Measurements from ENCODE around the gene CFAP157.

Gene CFAP157

DNA sequence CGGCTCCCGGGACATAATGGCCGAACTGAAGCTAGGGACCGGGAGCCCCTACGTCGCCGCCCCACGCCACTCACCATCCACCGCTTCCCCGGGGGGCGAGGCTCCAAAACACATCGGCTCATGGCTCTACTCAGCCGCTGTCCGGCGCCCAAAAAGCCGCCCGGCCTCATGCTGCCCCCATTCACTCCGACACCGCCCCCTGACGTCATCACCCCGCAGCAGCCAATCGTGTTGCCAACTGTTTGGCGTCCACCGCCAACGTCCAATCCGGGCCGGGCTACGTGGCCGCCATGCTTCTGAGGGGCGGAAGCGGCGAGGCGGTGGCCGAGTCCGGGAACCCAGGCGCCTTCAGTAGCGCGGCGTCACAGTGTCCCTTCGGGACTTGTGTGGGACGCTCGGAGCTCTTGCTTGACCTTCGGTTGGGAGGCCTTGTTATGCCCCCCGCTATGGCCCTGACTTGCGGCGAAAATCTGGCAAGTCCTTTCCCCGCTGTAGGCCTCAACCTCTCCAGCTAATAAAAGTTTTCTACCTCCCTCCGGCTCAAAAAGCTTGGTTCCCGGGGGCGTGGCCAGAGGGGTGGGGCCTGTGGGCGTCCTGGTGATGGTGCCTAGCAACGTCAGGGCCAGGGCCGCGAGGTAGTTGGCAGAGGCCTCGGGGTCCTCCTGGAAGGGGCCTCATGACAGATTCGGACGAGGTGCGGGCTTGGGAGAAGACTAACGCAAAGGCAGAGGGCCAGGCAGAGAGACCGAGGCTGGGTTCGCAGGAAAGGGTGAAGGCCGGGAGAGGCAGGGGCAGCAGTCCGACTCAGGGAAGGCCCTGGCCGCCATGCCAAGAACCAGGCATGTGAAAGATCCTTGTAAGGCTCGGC lies 8.9 kb downstream of the CFAP157 start, which contains the start of the genes PTRH1 and TTC16:
Gene PTRH1 (minus strand): TSS at position 194 of the 868 bp plus-strand sequence. CDS start 24 bp downstream, at position 170.
Gene TTC16 (plus strand): TSS at position 610 of the 868 bp plus-strand sequence. CDS start 67 bp downstream, at position 677.
- DNase-seq (ENCODE audit: low spot score) = peak; percentile 99

DNA sequence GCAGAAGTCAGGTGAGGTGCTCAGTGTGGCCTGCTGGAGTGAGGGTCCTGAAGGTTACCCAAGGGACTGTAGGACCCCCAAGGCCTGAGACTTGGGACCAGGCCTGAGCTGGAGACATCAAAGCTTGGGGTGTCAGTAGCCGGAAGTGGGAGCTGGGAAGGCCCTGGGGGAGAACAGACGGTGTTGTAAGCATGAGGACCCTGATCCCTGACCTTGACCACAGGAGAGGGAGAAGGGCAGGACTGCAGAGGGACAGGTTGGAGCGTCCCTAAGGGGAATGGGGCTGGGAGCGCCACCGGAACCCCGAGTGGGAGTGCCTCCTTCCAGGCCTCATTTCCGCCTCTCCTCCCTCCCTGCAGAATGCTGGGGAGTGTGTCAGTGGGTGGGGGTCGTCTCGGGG lies 9.6 kb downstream of the CFAP157 start:
- no peak for DNase-seq (ENCODE audit: low spot score)

DNA sequence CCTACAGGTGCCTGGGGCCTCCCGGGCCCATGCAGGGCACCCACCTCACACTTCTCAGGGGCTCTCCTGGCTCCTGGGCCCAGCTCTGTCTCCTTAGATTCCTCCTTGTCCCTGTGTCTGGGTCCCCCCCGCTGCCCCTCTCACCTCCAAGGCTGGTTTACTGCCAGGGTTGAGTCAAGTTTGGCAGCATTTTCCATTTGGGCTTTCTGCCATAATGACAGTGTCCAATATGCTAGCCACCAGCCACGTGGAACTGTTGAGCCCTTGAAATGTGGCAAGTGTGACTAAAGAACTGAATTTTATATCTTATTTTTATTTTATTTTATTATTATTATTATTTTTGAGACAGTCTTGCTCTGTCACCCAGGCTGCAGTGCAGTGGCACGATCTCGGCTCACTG lies 11.0 kb downstream of the CFAP157 start:
- DNase-seq (ENCODE audit: low spot score) = no peak

DNA sequence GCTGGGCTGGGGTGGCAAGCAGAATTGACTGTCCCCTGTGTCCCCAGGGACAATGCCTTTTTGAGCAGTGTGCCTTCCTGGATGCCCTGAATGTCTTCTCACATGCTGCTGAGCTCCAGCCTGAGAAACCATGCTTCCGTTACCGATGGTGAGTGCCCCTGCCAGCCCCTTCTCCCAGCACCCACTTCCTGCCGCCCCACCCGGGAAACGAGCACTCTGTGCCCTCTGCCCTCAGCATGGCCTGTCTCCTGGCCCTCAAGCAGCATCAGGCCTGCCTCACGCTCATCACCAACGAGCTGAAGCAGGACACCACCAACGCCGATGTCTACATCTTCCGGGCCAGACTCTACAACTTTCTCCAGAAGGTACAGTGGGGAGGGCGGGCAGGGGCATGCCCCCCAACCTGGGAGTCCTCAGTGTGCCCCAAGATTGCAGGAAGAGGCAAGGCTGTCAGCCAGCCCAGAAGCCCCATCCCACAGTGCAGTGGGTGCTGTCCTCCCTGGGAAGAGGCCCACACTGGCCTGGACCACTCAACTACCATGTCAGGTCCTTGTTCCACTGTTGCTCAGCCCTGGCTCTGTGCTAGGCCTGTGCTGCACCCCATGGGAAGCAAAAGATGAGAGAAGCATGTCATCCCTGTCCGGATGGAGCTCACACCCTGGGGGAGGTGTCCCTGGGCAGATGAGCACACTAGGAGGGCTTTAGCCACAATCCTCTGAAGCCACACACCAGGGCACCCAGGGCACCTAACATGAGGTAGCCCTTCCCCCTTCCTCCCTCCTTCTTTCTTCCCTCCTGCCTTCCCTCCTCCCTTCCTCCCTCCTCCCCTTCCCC lies 13.5 kb downstream of the CFAP157 start:
- no peak for DNase-seq (ENCODE audit: low spot score)

DNA sequence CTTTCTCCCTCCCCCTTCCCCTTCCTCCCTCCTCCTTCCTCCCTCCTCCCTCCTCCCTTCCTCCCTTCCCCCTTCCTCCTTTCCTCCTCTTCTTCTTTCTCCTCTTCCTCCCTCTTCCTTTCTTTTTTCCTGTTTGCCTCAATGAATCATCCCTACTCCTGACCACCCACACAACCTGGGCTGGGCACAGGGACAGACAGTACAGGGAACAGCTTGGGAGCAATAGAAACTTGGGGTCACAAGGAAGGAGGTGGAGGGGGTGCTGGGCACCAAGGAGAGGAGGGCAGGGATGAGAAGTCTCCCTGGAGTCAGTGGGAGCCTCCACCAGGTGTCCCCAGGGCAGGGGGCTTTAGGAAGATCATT lies 14.1 kb downstream of the CFAP157 start:
- DNase-seq (ENCODE audit: low spot score) = no peak

DNA sequence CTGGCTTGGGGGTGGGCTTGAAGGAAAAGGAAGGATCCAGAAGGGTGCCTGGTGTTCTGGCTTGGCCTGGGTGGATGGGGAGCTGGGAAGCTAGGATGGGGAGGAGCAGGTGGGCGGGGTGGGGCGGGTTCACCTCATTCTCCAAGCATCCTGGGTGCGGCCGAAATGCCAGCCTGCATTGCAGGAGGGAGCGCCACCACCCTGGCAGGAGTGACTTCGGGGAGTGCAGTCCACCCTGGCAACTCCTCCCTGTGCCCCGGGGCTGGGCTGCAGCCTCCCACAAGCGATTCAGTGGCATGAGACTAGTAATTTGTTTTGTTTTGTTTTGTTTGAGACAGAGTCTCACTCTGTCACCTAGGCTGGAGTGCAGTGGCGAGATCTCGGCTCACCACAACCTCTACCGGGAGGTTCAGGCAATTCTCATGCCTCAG lies 14.6 kb downstream of the CFAP157 start:
- DNase-seq (ENCODE audit: low spot score) = peak; percentile 43

DNA sequence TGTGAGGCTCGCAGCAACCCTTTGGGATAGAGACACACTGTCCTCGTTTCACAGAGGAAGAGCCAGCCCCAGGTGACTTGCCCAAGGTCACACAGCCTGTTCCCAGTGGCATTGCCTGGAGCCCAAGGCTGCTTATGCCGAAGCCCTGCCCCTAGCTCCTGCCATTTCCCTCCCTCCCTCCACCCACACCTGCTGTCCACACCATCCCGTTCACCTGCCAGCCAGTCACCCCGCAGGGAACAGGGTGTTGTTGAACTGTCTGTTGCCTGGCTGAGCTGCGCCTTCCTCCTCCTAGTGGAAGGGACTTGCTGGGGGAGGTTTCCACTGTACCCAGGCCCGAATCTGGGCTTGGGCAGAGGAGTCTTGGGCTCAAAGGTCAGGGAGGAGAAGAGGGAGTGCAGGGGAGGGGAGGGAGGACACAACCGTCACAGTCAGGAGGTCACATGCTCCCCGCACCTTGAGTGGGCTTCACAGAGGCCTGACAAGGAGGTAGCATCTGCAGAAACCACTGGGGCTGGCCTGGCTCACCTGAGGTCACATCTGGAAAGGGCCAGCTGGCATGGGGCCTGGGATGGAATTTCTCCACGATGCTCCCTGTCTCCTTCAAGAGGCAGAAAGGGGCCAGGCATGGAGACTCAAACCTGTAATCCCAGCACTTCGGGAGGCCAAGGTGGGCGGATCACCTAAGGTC lies 15.4 kb downstream of the CFAP157 start:
- DNase-seq (ENCODE audit: low spot score) = no peak

DNA sequence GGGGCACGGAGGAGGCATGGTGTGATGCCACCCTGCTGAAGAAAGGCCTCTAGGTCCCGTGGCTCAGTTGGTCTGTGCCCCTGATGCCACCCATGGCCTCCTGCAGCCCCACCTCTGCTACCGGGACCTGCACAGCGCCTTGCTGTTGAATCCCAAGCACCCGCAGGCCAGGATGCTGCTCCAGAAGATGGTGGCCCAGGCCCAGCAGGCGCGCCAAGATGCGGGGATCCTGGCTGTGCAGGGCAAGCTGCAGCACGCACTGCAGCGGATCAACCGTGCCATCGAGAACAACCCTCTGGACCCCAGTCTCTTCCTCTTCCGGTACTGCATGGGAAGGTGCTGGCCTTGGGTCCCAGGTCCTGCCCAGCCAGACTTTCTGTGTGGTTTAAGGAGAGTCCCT lies 16.2 kb downstream of the CFAP157 start:
- DNase-seq (ENCODE audit: low spot score) = no peak

DNA sequence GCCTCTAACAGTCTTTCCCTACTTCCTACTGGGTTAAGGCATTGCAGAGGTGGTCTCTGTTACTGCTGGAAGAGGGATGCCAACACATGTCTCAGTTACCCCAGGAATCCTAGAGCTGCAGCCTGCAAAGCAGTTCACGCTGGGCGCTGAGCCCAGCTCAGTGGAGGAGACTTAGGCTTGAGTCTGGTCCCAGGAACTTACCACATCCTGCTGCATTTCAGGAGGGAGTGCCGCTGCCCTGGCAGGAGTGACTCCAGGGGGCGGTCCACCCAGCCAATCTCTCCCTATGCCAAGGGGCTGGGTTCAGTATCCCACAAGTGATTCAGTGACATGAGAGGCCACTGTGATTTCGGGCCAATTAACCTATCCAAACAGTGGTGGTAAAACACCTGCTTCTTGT lies 16.7 kb downstream of the CFAP157 start:
- no peak for DNase-seq (ENCODE audit: low spot score)

DNA sequence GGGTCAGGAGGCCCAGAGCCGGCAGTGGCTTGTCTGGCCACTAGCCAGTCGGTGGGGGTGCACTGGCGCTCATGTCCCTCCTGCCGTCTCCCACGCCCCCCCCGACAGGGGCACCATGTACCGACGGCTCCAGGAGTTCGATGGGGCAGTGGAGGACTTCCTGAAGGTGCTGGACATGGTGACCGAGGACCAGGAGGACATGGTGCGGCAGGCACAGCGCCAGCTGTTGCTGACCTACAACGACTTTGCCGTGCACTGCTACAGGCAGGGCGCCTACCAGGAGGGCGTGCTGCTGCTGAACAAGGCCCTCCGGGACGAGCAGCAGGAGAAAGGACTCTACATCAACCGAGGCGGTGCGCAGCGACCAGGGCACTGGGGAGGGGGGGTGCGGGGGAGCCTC lies 17.2 kb downstream of the CFAP157 start:
- peak; percentile 18 for DNase-seq (ENCODE audit: low spot score)

DNA sequence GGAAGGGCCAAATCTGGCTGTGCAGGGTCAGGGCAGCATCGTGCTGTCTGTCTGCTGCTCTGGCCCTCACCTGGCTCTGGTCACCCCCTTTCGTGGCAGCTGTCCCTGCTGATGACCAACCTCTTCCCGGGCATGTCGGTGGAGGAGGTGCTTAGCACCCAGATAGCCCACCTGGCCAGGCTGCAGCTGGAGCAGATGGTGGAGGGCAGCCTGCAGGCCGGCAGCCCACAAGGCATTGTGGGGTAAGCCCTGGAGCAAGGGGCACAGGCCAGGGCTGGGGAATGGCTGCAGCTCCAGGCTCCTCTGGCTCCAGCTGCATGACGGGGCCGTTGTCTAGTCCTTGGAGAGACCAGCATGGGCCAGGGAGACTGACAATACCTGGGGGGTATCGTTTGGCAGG lies 20.1 kb downstream of the CFAP157 start:
- no peak for DNase-seq (ENCODE audit: low spot score)

DNA sequence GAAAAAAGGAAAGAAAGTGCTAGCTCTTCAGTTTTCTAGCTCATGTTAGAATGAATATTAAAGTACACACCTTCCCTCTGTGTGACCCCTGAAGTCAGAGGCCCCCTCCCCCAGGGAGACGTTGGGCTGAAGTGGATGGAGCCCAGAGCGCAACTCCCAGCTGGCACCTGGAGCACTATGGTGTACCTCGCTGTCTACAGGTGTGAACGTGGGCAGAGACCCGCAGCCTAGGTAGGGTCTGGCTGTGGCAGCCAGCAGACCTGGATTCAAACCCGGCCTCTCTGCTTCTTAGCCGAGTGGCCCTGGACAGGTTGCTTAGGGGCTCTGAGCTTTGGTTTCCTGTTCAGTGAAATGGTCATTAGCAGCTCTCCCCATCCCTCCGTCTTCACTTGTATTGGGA lies 22.0 kb downstream of the CFAP157 start:
- no peak for DNase-seq (ENCODE audit: low spot score)

DNA sequence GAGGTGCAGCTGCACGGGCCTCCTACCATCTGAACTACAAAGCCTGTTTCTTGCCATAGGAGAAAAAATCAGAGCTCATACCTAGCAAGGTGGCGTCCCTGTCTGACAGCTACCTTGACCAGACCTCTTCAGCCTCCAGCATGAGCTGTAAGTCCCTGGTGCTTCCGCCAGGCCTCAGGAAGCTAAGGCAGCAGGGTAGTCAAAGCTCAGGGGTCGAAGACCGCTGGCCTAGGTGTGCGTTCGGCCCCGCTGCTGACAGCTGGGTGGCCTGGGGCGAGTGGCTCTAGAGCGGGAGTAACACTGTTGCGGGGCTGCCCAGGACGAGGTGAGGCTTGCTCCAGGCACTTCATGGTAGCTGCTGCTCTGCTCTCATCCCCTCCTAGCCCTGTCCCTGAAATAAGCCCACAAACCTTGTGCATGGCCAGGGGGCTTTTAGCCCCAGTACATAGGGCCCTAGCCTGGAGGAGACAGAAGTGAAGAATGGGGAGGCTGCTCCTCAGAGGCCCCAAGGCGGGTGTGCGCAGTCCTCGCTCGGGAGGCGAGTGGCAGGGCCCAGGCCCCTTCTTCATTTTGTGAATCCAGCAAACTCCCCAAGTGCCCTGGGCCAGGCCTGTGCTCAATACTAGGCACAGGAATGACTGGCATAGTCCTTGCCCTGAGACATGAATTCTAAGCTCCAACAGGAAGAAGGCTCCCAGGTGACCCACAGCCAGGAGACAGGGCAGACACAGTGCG lies 22.9 kb downstream of the CFAP157 start:
- no peak for DNase-seq (ENCODE audit: low spot score)

DNA sequence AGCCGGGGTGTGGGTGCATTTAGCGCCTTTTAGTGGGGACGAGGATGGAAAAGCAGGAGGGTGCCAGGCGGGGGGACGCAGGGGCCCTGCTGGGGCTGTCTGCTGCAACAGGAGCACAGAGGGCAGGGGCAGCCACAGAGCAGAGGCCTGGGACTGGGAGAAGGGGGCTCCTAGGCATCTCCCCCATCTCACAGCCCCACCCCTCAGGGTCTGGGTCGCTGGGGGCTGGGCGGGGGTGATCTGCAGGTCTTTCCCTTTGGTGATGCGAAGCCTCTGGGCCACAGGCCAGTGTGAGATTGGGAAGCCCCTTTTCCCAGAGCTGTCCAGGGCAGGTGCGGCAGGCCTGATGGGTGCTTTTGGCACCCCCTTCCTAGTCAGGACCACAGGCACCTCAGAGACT lies 23.5 kb downstream of the CFAP157 start:
- no peak for DNase-seq (ENCODE audit: low spot score)

DNA sequence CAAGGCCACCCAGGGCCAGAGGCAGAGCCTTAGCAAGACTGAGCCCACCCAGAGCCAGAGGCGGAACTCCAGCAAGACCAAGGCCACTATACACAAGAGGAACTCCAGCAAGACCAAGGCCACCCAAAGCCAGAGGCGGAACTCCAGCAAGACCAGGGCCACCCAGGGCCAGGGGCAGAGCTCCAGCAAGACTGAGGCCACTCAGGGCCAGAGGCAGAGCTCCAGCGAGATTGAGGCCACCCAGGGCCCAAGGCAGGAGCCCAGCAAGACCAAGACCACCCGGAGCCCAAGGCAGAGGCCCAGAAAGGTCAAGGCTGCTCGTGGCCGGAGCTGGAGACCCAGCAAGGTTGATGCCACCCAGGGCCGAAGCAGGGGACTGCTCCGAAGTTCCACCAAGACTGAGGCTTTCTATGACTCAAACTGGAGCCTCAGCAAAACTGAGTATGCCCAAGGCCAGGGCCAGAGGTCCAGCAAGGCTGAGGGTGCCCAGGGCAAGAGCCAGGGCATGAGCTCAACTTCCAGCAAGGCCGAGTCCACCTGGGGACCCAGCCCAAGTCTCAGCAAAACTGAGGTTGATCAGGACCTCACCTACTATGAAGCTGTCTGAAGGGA lies 24.1 kb downstream of the CFAP157 start:
- no peak for DNase-seq (ENCODE audit: low spot score)

DNA sequence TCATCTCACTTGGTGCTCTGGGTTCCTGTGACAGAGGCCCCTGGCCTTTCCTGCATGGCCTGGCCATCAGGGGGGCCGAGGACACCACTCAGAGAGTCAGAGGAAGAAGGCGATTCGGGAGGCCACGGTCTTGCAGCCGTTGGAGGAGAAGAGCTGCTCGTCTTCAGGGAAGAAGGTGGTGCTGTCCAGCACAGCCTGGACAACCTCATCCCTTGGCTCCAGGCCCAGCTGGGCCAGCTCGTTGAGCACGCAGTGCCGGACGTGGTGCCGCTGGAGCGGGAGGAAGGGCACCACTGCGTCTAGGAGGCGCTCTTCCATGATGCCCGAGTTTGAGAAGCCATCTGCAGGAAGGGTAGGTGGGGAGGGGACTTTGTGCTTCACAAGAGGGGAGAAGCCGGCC lies 25.1 kb downstream of the CFAP157 start:
- no peak for DNase-seq (ENCODE audit: low spot score)

DNA sequence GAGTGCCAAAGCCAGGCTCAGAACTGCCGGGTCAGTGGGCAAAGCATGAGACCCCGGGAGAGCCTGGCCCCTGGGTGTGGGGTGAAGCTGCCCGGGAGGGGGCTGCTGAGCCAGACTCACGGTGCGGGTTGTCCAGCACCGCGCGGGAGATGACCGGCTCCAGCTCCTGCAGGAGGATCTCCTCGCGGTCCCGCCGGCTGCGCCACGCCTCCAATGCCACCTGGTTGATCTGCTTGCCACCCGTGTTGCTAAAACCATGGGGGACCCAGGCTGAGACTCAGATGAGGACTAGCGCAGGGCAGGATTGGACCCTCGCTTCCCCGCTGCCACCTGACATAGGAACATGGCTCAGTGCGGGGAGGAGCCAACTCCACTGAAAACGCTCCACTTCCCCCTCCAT lies 25.7 kb downstream of the CFAP157 start:
- DNase-seq (ENCODE audit: low spot score) = no peak

DNA sequence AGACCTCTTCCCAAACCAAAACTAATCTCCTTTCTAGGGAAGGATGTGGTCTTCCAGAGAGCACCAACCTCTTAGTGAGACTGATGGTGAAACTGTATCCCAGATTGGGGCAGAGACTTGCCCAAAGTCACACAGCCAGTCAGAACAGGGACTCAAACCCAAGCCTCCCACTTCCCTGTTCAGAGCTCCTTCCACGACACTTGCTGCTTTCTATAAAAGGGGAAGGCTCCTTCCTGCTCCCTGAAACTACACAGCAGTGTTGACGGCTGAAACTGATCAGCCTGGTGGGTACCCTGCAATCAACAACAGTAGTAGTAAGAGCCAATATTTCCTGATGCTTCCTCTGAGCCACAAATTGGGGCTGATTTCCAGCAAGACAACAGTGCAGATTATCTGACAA lies 26.8 kb downstream of the CFAP157 start:
- DNase-seq (ENCODE audit: low spot score) = no peak

DNA sequence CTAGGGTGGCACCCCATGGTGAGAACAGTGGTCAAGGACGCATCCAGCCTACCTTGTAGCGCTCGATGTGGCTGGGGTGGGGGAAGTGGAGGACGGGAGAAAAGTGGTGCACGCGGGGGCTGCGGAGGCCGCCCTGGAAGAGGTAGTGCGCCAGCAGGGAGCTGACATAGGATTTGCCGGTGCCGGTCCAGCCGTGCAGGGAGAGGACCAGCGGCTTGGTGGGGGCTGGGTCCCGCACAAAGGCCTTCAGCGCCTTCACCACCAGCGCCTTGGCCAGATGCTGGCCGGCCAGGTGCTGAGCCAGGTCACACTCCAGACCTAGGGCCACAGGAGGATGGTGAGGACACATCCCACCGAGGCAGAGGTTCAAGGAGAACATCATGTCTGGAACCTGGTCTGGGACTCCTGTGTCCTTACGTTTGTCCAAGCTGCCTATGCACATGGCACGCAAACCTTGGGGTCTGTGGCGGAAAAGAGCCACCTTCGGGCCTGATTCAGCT lies 27.5 kb downstream of the CFAP157 start:
- no peak for DNase-seq (ENCODE audit: low spot score)

DNA sequence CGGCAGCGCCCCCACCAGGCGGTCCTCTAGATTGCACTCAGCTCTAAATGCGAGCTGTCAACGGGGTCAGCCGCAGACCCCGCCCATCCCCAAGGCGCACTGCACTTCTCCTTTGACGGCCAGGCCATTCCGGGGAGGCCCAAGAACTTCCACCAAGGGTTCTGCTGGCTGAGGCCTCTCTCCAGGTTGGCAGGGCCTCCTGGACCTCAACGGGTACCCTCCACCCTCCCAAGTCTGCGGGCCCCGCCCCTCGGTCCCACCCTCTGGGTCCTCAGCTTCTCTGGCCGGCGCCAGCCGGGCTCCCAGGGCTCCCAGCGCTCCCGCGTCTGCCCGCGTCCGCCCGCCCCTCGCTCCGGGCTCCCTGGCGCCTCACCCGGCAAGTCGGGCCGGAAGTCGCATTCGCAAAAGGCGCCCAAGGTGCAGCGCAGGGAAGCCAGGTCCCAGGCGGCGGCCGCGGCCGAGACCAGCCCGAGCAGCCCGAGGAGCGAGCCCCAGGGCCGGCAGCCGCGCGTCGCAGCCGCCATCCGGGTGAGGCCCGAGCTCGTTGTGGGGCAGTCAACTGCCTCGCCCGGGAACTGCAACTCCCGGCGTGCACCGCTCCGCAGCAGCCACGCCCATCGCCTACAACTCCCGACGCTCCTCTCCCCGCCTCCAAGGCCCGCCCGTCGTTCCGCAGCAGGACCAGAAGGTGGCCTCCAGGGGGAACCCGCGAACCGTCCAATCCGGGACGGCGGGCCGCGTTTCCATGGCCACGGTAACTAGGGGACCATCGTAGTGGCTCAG lies 28.1 kb downstream of the CFAP157 start, which contains the start of gene TOR2A:
Gene TOR2A (minus strand): TSS at position 548 of the 783 bp plus-strand sequence. CDS start 24 bp downstream, at position 524.
- peak; percentile 94 for DNase-seq (ENCODE audit: low spot score)
